Progenitor cell of endocrine pancreas (in vitro differentiated cells): Measurements from ENCODE around the gene USH1G. TPM values are rescaled to one million over a fixed set of nuclear protein-coding genes. Genes with fewer than 3 reads are reported as not detected.
"Not testable (repeated sequence)": the region's sequence is repeated elsewhere in the genome, so short reads cannot be mapped to it uniquely, and the experiment has no call there.

Source experiments
- DNase-seq: peaks from one replicate; pipeline ENCODE4 v3.0.0; 2021; ENCODE audit warnings: low spot score; ENCODE audit not compliant: unreplicated experiment
- H3K27ac Mint-ChIP-seq: 2 replicates; pipeline ENCODE4 v1.8.0; 2021; ENCODE audit warnings: mild to moderate bottlenecking, moderate library complexity, mixed read lengths
- H3K27me3 Mint-ChIP-seq: 2 replicates; pipeline ENCODE4 v1.8.0; 2021; ENCODE audit warnings: mixed read lengths
- H3K36me3 Mint-ChIP-seq: 2 replicates; pipeline ENCODE4 v1.8.0; 2022; ENCODE audit warnings: mixed read lengths; ENCODE audit not compliant: insufficient read depth
- H3K4me1 Mint-ChIP-seq: 2 replicates; pipeline ENCODE4 v1.8.0; 2021; ENCODE audit warnings: low read depth, mixed read lengths
- H3K4me3 Mint-ChIP-seq: 2 replicates; pipeline ENCODE4 v1.8.0; 2021; ENCODE audit warnings: low read depth, mild to moderate bottlenecking, moderate library complexity, mixed read lengths
- H3K9me3 Mint-ChIP-seq: 2 replicates; pipeline ENCODE4 v1.8.0; 2021; ENCODE audit warnings: low read depth, mixed read lengths
- total RNA-seq: library from RNA; stranded (reverse); gene quantifications from 2 replicates; pipeline ENCODE4 v1.2.1, GENCODE V29; 2021
- TF ChIP-seq, protein P1 (sequence below): fragments of 200-600 bp; sonication (generic); IDR thresholded peaks from one replicate; pipeline ENCODE4 v1.5.0; 2021; ENCODE audit warnings: antibody characterized with exemption, mild to moderate bottlenecking; ENCODE audit not compliant: unreplicated experiment

Gene USH1G
- total RNA-seq, 1 donor from 2014 or later, result 0.19 TPM

DNA sequence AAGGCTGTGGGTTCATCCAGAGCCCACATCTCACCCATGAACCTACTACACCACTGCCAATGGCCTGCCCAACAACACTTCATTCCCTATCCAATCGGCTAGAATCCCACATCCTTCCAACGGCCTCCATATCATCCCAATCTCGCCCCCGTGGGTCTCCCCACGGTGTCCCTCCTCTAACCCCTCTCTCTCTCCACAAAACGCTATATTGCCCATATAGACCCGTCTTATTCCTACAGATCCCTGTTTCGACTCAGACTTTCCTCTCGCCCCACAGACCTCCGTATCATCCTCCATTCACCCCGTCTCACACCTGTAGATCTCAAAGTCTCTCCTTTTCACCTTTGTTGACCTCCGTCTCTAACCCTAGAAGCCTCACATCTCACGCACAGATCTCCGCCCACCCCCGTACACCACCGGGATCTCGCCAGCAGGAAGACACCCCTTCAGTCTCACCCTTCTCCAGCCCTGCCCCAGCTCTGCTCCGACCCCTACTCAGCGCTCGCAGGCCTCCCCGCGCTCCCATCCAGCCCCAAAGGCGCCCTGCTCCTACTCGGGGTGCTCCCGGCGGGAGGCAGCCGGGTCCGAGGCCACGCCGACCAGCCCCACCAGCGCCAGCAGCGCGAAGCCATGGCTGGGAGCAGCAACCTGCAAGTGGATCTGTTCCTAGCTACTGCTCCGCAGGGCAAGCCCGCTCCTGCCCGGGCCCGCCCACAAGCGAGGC, 50.6 kb downstream of the USH1G start, which contains the start of gene FDXR:
Gene FDXR (minus strand): TSS at position 682 of the 724 bp plus-strand sequence. CDS start 50 bp downstream, at position 632.
- Mint-ChIP-seq H3K27me3 (no peaks in the 10 kb centered on the region), H3K27ac (peak within 1 kb of the TSS; percentile 97), H3K36me3 (no peaks in the 10 kb centered on the region), H3K4me3 (peak within 1 kb of the TSS; percentile 90), H3K9me3 (no peaks in the 10 kb centered on the region), H3K4me1 (peaks cover 34% of the 10 kb centered on the region)
- no peak for DNase-seq
- TF ChIP-seq, protein P1, sequence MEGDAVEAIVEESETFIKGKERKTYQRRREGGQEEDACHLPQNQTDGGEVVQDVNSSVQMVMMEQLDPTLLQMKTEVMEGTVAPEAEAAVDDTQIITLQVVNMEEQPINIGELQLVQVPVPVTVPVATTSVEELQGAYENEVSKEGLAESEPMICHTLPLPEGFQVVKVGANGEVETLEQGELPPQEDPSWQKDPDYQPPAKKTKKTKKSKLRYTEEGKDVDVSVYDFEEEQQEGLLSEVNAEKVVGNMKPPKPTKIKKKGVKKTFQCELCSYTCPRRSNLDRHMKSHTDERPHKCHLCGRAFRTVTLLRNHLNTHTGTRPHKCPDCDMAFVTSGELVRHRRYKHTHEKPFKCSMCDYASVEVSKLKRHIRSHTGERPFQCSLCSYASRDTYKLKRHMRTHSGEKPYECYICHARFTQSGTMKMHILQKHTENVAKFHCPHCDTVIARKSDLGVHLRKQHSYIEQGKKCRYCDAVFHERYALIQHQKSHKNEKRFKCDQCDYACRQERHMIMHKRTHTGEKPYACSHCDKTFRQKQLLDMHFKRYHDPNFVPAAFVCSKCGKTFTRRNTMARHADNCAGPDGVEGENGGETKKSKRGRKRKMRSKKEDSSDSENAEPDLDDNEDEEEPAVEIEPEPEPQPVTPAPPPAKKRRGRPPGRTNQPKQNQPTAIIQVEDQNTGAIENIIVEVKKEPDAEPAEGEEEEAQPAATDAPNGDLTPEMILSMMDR, result peak; percentile 8

DNA sequence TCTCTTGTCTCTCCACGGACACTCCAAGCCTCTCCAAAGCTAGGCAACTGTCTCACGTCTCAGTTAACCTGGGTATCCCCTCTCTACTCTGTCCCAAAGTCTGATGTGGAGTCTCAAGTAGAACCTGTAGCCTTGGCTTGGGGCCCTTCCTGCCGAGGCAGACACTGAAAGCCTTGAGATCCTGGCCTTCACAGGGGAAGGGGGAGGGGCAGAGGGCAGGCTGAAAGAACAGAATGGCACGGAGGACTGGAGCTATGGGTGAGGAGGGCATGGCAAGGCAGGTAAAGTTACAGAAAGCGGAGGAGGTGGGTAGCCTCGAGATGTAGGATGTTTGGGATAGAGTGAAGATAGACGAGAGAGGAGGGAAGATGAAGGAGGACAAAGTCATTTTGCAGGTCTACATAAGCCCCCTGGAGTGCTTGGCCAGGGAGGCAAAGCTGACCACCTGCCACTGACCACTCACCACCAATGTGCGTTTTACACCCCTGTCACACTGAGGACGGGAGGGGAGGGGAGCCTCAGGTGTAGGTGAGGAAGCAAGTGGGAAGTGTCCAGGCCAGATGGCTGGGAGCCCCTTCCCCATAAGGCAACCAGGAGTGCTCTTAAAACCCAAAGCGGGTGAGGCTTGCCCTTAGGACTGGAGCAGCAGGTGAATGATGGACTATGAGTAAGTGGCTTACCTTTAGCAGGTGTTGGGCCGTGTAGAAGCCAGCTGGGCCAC, 51.5 kb downstream of the USH1G start:
- no peak for DNase-seq
- no peaks in the 10 kb centered on the region for H3K27me3 Mint-ChIP-seq
- H3K4me1 Mint-ChIP-seq, result peaks cover 32% of the 10 kb centered on the region
- TF ChIP-seq, protein P1, result no peak
- peak overlapping the region; percentile 90 for H3K4me3 Mint-ChIP-seq
- H3K9me3 Mint-ChIP-seq, result no peaks in the 10 kb centered on the region
- no peaks in the 10 kb centered on the region for H3K36me3 Mint-ChIP-seq
- no peak overlapping the region for H3K27ac Mint-ChIP-seq

DNA sequence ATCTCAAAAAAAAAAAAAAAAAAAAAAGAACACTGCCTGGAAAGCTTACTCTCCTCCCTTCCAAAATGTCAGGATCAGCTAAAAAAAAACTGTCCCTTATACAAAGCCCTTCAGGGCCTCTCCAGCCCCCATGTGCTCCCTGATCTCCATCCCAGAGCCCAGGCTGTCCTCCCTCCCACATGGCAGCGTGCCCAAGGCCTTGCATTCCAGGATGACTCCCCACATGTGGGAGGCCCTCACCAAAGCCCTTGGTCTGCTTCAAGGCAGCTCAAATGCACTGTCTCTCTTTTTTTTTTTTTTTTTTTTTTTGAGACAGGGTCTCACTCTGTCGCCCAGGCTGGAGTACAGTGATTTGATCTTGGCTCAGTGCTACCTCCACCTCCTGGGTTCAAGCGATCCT, 52.5 kb downstream of the USH1G start:
- H3K9me3 Mint-ChIP-seq, result no peaks in the 10 kb centered on the region
- peak overlapping the region; percentile 56 for H3K27ac Mint-ChIP-seq
- no peak for DNase-seq
- TF ChIP-seq, protein P1, result no peak
- peaks cover 24% of the 10 kb centered on the region for H3K4me1 Mint-ChIP-seq
- no peaks in the 10 kb centered on the region for H3K27me3 Mint-ChIP-seq
- H3K4me3 Mint-ChIP-seq, result no peak overlapping the region
- no peaks in the 10 kb centered on the region for H3K36me3 Mint-ChIP-seq

DNA sequence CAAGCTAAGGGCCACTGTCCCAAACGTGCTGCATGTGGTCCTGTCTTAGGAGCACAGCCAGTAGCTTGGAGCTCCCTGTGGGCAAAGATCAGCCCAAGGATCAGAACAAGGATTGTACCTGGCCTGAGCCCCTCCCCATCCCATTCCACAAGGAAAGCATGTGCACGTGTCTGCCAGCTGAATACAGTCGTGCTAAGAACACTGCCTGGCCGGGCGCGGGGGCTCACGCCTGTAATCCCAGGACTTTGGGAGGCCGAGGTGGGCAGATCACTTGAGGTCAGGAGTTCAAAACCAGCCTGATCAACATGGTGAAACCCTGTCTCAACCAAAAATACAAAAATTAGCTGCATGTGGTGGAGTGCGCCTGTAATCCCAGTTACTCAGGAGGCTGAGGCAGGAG, 53.0 kb downstream of the USH1G start:
- H3K36me3 Mint-ChIP-seq, H3K27ac Mint-ChIP-seq, DNase-seq, H3K9me3 Mint-ChIP-seq, H3K4me3 Mint-ChIP-seq, H3K27me3 Mint-ChIP-seq: not testable (repeated sequence)
- peaks cover 19% of the 10 kb centered on the region for H3K4me1 Mint-ChIP-seq

DNA sequence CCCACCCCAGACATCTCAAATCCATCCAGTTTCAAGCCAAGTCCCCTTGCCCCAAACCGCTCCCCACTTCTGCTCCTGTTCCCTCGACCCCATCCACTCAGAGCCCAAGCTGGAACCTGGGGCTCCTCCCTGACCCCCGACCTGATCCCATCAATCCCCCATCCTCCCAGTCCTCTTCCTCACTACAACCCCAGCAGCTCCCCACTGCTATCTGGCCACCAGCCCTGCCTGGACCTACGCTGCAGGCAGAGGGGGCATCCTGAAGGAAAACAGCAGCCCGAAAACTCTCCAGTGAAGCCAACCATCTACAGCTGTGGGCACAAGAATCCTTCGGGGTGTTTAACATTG, 54.2 kb downstream of the USH1G start:
- Mint-ChIP-seq H3K36me3 (no peaks in the 10 kb centered on the region), H3K27me3 (no peaks in the 10 kb centered on the region), H3K9me3 (no peaks in the 10 kb centered on the region), H3K4me1 (peaks cover 17% of the 10 kb centered on the region), H3K27ac (no peak overlapping the region), H3K4me3 (no peak overlapping the region)
- TF ChIP-seq, protein P1, result no peak
- DNase-seq, result no peak
